Measurements from ENCODE around the gene GGNBP2. TPM values are rescaled to one million over a fixed set of nuclear protein-coding genes. Genes with fewer than 3 reads are reported as not detected.
"Not testable (repeated sequence)": the region's sequence is repeated elsewhere in the genome, so short reads cannot be mapped to it uniquely, and the experiment has no call there.

GGNBP2 gene
- polyA plus RNA-seq, 1 donor from 2014 or later: 112 TPM

- H3K36me3 ChIP-seq (ENCODE audit: insufficient read depth, low read length): no peaks in the 10 kb centered on the region
- no peak overlapping the region for H3K27ac ChIP-seq (ENCODE audit: low read length)
- no peak for TF ChIP-seq POLR2AphosphoS5 (IDR thresholded peaks at IDR 0.05)
- no peak for TF ChIP-seq MXI1 (conservative IDR thresholded peaks at IDR 0.05; ENCODE audit: poor library complexity, severe bottlenecking)
- no peak for TF ChIP-seq EP300 (conservative IDR thresholded peaks at IDR 0.05; ENCODE audit: poor library complexity, severe bottlenecking)
- no peak for TF ChIP-seq REST (IDR thresholded peaks at IDR 0.05; ENCODE audit: borderline replicate concordance)
- no peak for TF ChIP-seq EZH2 (IDR thresholded peaks at IDR 0.05; ENCODE audit: borderline replicate concordance, insufficient read depth, low read length, poor library complexity, severe bottlenecking)
- no peak for TF ChIP-seq CTCF (IDR thresholded peaks at IDR 0.05; ENCODE audit: poor library complexity, severe bottlenecking)
- TF ChIP-seq SMC3 (conservative IDR thresholded peaks at IDR 0.05; ENCODE audit: poor library complexity): no peak
- TF ChIP-seq TAF1 (IDR thresholded peaks at IDR 0.05; ENCODE audit: low read depth): no peak
- no peak for TF ChIP-seq RAD21 (conservative IDR thresholded peaks at IDR 0.05)
- no peaks in the 10 kb centered on the region for H3K9me2 ChIP-seq (ENCODE audit: insufficient read depth, low read length)
- no peaks in the 10 kb centered on the region for H3K9me3 ChIP-seq (ENCODE audit: low read length)
- H3K27me3 ChIP-seq (ENCODE audit: insufficient read depth, low read depth, low read length): no peaks in the 10 kb centered on the region
- peak overlapping the region; percentile 85 for H3K4me3 ChIP-seq (ENCODE audit: low read length)
- H2AFZ ChIP-seq (ENCODE audit: low read depth, low read length): peak overlapping the region; percentile 61
- no peaks in the 10 kb centered on the region for H4K20me1 ChIP-seq (ENCODE audit: insufficient read depth)
- no peaks in the 10 kb centered on the region for H3F3A ChIP-seq (ENCODE audit: insufficient read depth, low read length, poor library complexity, severe bottlenecking)
- H3K9ac ChIP-seq (ENCODE audit: low read length): peak overlapping the region; percentile 54
- no peaks in the 10 kb centered on the region for H3K79me2 ChIP-seq (replicated peaks; ENCODE audit: insufficient read depth, low read length)
- peak overlapping the region; percentile 74 for H3K4me2 ChIP-seq (ENCODE audit: low read length)
Measured at GRCh38 chr17:36602030-36602748, 57.5 kb downstream of the GGNBP2 start.

- H3K9me2 ChIP-seq (ENCODE audit: insufficient read depth, low read length): no peaks in the 10 kb centered on the region
- no peak overlapping the region for H3K27ac ChIP-seq (ENCODE audit: low read length)
- H3K4me2 ChIP-seq (ENCODE audit: low read length): peak overlapping the region; percentile 74
- no peaks in the 10 kb centered on the region for H3K36me3 ChIP-seq (ENCODE audit: insufficient read depth, low read length)
- H3K27me3 ChIP-seq (ENCODE audit: insufficient read depth, low read depth, low read length): no peaks in the 10 kb centered on the region
- peak overlapping the region; percentile 85 for H3K4me3 ChIP-seq (ENCODE audit: low read length)
- no peak overlapping the region for H2AFZ ChIP-seq (ENCODE audit: low read depth, low read length)
- H3K9me3 ChIP-seq (ENCODE audit: low read length): no peaks in the 10 kb centered on the region
- no peaks in the 10 kb centered on the region for H3F3A ChIP-seq (ENCODE audit: insufficient read depth, low read length, poor library complexity, severe bottlenecking)
- TF ChIP-seq EP300 (conservative IDR thresholded peaks at IDR 0.05; ENCODE audit: poor library complexity, severe bottlenecking) (no peak), POLR2AphosphoS5 (IDR thresholded peaks at IDR 0.05) (no peak), RAD21 (conservative IDR thresholded peaks at IDR 0.05) (peak; percentile 77), MXI1 (conservative IDR thresholded peaks at IDR 0.05; ENCODE audit: poor library complexity, severe bottlenecking) (no peak), SMC3 (conservative IDR thresholded peaks at IDR 0.05; ENCODE audit: poor library complexity) (peak; percentile 77), EZH2 (IDR thresholded peaks at IDR 0.05; ENCODE audit: borderline replicate concordance, insufficient read depth, low read length, poor library complexity, severe bottlenecking) (no peak), REST (IDR thresholded peaks at IDR 0.05; ENCODE audit: borderline replicate concordance) (no peak), TAF1 (IDR thresholded peaks at IDR 0.05; ENCODE audit: low read depth) (no peak), CTCF (IDR thresholded peaks at IDR 0.05; ENCODE audit: poor library complexity, severe bottlenecking) (peak; percentile 76)
- no peak overlapping the region for H3K9ac ChIP-seq (ENCODE audit: low read length)
- H4K20me1 ChIP-seq (ENCODE audit: insufficient read depth): no peaks in the 10 kb centered on the region
- no peaks in the 10 kb centered on the region for H3K79me2 ChIP-seq (replicated peaks; ENCODE audit: insufficient read depth, low read length)
Measured at GRCh38 chr17:36602924-36603384, 58.2 kb downstream of the GGNBP2 start.

GRCh38 chr17:36605028-36605427 is 60.3 kb downstream of the GGNBP2 start:
- H3K4me2 ChIP-seq (ENCODE audit: low read length); H3K36me3 ChIP-seq (ENCODE audit: insufficient read depth, low read length); H3K27me3 ChIP-seq (ENCODE audit: insufficient read depth, low read depth, low read length); H3F3A ChIP-seq (ENCODE audit: insufficient read depth, low read length, poor library complexity, severe bottlenecking); H3K79me2 ChIP-seq (replicated peaks; ENCODE audit: insufficient read depth, low read length); H3K9ac ChIP-seq (ENCODE audit: low read length); H3K9me3 ChIP-seq (ENCODE audit: low read length); H3K9me2 ChIP-seq (ENCODE audit: insufficient read depth, low read length); H3K27ac ChIP-seq (ENCODE audit: low read length); H4K20me1 ChIP-seq (ENCODE audit: insufficient read depth); H3K4me3 ChIP-seq (ENCODE audit: low read length); H2AFZ ChIP-seq (ENCODE audit: low read depth, low read length): not testable (repeated sequence)

Measured in neural cell (in vitro differentiated cells).